HG03095 (cell line): Measurements from ENCODE around the gene SPATA20.
A peak's percentile ranks its signal among the peaks of the same experiment; 100 is the strongest.

Experiments used
- ATAC-seq: cut with Tn5 transposase; IDR thresholded peaks from one replicate; pipeline ENCODE4 v1.9.1; 2021; ENCODE audit warnings: moderate library complexity; ENCODE audit not compliant: unreplicated experiment

The SPATA20 gene

DNA sequence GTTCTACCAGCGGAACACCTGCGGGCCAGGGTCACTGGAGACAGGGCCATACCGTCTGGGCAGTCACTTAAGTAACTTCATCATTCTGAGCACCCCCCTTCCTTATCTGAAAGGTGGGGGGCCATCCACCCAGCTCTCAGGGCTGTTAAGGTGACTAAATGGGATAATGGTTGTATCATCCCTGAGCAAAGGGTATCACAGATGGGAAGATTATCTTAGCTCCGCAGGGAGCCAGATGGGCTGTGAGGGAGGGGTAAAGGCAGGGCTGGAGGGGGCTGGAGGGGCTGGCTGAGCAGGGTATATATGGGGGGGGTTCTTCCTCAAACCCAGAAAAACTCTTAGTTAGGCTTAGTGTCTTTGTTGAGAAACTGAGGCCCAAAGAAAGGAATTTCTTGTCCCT, 10.7 kb downstream of the SPATA20 start:
- no peak for ATAC-seq

DNA sequence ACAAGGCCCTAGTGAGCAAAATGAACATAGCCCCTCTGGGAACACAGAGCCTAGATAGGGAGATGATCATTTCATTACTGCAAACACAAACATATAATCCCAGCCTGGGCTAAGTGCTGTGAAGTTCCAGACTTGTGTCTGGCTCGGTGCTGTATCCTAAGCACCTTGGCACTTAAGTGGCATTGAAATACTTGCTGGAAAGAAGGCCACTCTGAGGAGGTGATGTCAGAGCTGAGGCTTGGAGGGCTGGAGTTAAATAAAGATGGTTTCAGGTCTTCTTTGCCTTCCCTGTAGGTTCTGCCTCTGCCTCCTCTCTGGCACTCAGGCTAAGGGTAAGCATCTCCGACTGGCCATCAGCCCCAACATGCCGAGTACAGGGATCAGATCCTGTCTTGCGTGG, 11.1 kb downstream of the SPATA20 start:
- ATAC-seq = no peak

DNA sequence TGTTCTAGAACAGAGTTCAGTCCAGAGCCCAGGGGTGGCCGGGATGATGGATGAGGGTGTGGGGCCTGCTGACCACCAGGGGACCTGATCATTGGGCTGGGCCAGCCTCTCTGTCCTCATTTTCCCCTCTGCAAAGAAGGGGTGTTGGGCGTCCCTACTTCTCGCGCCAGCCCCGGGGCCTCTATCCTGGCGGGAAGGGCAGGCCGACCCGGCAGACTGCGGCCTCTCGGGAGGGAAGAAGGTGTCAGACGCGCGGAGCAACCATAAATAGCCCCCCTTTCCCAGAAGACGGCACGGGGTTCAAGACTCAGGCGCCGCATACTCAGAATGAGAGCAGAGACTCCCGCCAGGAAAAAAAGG, 11.6 kb downstream of the SPATA20 start:
- no peak for ATAC-seq

DNA sequence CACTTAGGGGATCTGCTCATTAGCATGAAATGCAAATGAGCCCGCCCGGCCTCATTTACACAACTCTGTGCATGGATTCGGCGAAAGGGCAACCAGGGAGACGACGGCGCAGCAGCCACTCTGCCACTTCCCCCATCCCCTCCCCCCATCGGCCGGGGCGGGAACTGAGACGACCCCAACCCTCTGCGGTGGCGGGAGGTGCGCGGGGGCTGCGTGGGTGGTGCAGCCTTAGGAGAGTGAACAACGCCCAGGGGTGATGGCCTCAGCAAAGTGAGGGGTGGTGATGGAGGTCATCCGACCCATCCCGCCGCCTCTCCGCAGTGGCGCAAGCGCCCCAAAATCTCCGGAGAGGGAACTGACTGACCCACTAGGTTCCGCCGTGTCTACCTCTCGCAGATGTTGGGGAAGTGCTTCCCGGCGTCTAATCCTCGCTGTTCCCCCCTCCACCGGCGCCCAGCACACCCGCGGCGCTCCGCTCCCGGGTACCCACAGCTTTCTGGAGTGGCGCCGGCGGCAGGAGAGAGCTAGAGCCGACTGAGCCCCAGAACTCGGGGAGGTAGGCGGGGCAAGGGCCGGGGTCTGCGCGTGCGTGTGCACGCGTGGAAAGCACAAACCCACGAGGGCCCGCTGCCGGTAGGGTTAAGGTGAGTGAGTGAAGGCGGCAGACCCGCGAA, 12.1 kb downstream of the SPATA20 start:
- no peak for ATAC-seq

DNA sequence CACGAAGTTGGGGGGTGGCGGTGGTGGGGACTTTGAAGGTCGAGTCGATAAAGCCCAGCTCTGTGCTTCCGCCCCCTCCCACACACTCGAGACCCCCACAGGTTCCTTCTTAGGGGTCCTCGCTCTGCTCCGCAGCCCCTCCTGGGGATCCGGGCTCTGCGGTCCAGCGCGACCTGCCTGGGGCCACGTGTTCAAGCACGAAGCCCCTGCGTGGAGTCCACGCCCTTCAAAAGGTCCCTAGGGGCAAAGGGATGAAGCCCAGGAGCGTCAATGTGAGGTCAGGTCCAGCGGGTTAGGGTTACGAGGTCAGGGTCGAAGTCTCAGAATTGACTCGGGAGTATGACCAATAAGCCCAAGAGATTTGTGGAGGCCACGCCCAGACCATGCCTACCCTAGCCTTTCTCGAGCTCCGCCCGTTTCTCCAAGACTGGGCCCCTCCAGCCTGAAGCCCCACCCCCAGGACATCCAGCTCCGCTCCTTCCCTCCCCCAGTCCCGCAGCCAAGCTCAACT, 12.8 kb downstream of the SPATA20 start:
- ATAC-seq = no peak

DNA sequence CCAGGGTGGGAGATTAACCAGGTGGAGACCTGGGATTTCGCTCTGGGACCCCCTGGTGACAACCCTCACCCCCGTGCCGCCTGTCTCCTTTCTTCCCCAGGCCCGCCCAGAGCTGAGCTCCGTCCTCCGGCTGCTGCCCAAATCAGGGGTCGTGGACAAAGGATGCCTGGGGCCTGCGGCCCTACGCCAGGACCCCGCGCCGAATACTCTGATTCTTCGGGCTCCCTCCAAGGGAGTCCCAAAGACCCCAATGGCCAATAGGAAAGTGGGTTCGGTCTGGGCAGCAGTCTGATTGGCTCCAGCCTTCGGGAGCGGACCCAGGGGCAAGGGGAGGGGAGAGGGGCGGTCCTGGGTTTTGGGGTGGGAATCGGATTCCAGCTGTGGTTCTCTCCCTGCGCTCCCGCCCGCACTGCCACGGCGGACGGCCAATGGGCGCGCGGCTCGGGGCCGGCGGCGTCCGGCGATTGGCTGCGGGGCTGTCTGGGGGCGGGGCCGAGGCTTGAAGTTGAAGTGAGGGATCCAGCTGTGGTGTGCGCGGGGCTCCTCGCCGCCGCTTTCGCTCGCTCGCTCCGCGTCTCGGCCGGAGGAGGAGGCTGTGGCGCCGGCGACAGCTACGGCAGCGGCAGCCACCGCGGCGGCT, 13.3 kb downstream of the SPATA20 start, which contains the start of gene CACNA1G:
Gene CACNA1G (plus strand): TSS at position 531 of the 640 bp plus-strand sequence. CDS start 745 bp downstream, outside the sequence.
- peak; percentile 84 for ATAC-seq

DNA sequence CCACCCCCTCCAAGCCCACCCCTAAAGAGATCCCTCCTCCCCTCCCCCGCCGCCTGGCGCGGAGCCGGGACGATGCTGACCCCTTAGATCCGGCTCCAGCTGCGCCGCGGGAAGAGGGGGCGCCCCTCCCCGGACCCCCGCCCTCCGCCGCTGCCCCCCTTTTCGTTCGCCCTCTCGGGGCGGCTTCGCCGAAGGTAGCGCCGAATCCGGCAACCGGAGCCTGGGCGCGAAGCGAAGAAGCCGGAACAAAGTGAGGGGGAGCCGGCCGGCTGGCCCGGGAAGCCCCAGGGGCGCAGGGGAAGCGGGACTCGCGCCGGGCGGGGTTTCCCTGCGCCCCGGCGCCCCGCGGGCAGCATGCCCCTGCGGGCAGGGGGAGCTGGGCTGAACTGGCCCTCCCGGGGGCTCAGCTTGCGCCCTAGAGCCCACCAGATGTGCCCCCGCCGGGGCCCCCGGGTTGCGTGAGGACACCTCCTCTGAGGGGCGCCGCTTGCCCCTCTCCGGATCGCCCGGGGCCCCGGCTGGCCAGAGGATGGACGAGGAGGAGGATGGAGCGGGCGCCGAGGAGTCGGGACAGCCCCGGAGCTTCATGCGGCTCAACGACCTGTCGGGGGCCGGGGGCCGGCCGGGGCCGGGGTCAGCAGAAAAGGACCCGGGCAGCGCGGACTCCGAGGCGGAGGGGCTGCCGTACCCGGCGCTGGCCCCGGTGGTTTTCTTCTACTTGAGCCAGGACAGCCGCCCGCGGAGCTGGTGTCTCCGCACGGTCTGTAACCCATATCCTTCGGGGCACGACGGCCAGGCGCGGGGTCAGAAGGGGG, 14.2 kb downstream of the SPATA20 start:
- no peak for ATAC-seq

DNA sequence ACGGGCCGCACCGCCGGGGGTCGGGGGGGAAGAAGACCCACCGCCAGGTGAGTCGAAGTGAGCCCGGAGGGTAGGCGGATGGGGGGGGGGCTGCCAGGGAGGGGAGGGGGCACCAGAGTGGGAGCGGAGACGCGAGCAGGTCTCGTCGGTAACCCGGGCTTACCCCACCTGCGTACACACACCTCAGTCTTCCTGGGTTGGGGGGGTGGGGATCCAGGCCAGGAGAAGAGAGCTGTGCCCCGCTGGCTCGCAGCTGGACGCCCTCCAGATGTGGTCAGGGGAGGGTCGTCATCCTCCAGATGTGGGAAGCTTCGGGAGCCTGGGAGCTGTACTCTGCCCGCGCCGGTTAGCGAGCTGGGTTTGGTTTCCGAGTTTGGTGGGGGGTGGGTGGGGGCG, 14.8 kb downstream of the SPATA20 start:
- no peak for ATAC-seq

DNA sequence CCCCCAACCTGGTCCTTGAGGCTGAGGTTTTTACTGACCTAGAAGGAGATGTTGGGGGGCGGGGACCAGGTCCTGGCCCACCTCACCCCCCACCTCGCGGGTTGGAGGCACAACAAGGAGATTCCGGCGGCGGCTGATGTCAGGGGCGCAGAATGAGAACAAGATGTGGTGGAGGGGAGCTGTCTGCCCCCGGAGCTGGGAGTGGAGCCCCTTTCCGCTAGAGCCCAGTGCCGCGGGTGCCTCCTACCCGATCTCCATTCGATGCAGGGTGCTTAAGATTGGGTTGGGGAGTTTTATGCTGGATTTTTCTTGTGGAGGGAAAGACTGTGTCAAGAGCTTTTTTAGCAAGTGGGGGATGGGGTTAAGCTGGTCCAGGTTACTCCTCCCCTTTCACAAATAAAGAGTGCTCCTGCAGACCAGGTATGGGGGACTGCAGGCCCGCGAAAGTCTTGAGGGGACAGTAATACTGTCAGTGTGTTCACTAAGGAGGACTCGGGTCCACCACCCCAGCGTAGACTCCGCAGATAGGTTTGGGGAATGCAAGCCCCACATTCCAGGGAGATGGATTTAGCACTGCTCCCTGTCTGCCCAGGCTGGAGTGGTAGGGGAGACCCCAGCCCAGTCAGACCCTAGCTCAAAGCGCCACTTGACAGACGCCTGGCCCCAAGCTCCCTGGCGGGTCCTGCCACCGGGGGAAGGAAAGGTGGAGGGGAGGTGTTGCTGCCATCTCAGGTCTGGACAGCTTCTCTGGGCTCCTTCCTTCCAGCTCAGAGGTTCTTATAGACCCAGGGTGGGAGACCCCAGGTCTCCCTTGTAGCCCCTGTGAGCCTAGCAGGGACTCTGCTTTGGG, 15.5 kb downstream of the SPATA20 start:
- no peak for ATAC-seq

DNA sequence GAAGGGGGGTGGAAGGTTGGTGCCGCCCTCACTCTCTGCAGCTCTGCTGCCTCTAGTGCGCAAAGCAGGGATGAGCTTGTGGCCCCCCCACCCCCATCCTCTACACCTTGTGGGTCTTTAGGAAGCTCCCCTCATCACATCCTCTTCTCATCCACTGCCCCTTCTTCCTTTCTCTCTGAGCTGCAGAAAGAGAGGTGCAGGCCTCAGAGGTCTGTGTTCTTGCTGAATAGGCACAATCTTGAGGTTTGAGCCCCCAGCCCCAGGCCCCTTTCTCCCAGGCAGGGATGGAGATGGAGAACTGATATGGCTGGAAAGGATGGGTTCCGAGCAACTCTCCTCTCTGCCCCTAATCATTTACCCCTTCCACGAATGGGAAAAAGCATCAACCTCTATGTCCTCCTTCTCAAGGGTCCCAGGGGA, 16.1 kb downstream of the SPATA20 start:
- no peak for ATAC-seq

DNA sequence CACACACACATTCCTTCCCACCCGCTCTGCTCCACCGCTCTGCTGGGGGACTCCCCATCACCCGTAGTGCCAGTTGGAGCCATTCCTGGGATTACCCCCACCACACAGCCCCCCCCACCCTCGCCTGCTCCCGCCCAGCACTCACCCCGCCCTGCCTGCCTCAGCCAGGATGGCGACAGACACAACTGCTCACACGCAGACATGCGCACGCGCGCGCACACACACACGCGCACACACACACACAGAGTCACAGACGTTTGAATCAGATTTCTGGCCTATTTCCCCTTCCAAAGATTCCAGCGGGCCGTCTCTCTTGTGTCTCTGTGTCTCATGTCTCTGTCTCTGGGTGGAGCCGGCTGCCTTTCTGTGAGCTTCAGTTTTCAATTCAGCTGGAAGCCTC, 17.9 kb downstream of the SPATA20 start:
- ATAC-seq = no peak

DNA sequence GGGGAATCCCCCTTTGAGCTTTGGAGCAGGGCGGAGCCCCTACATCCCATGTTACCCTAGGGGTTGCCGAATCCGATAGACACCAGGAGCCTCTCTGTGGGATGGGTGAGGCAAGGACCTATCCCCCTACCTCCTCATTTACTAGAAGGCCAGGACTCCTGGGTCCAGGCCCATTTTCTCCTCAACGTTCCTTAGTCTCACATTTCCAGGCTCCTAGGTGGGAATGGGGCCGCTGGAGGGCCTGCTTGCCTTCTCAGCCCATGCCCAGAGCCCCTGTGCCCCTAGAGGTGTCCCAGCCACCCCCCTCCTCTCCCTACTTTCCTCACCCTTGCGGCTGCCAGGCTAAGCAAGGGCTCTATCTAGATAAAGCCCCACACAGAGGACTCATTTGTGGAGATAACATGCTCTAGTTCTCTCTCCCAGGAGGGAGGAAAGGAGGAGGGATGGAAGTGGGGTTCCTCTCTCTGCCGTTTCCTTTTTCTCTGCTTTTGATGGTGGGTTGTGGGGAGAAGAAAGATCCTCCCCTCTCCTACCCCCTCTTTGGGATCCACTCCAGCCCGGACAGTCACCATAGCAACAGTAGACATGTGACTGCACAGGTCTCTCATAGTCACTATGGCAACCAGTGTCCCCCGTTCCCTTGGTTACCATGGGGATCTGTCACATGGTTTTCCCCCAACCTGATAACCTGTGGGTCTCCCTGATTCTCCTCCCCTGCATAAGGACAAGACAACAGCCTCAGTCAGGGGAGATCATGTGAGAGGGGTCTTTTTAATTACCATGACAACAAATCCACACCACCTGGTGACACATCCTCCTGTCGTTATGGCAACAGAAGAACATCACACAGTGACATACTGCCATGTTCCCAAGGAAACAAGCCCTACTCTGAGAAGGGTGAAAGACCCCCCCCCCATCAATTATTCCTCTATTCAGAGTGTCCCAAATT, 18.7 kb downstream of the SPATA20 start:
- no peak for ATAC-seq

DNA sequence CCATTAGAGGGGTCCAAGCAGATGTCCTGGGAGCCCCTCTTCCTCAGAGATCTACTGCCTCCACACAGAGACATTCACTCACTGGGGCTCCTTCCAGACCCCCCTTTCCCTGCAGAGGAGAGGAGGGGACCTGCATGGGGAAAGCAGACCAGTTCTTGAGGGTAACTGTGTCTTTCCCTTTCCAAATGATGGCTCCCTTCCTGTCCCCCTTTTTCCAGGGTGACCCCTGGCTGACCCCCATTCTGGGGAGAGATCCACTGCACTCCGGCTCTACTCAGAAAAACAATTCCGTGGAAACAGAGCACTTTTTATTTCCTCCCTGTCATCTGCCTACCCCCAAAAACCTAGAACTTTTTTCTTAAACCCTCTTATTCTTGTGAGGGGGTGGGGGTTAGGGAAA, 19.9 kb downstream of the SPATA20 start:
- no peak for ATAC-seq

DNA sequence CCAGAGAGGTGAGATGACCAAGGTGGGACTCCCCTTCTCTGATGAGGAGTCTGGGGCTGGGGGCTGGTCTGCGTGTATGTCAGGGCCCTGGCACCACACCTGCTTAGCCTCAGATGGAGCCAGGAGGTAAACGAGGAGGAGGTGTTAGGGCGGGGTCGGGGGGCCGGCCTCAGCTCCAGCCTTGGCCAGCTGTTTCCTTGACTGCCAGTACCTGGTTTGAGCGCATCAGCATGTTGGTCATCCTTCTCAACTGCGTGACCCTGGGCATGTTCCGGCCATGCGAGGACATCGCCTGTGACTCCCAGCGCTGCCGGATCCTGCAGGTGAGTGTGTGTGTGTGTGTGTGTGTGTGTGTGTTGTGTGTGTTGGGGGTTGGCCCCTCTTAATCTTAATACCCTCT, 21.7 kb downstream of the SPATA20 start:
- ATAC-seq = no peak

DNA sequence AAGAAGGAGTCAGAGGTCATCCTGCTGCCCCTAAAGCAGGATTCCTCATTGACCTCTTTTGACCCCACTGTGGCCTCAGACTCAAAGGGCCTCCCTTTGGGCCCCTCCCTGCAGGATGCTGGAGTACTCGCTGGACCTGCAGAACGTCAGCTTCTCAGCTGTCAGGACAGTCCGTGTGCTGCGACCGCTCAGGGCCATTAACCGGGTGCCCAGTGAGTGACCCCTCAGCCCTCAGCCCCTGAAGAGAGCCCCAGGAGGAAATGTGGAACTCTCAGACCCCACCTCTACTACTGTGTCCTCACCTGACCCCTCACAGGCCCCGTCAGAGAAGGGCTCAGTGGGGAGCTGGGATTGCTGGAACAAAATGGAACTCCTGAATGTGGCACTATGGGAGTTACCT, 22.6 kb downstream of the SPATA20 start:
- no peak for ATAC-seq

DNA sequence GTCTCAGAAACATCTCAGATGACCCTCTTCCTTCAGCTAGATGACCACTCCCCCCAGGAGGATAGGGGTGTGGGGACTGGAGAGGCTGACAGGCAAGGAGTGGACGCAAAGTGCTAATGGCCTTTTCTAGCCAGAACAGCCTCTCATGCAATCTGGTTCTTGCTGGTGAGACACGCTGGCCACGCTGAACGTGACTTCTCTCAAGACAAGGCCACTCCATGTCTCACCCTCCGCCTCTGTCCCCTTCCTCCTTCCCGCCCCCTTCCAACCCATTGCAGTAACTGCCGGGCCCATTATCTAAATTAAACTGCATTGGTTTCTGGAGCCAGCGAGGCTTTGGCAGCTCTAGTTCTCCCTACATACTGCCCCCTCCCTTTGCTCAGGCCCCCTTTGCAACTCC, 23.1 kb downstream of the SPATA20 start:
- ATAC-seq = no peak

DNA sequence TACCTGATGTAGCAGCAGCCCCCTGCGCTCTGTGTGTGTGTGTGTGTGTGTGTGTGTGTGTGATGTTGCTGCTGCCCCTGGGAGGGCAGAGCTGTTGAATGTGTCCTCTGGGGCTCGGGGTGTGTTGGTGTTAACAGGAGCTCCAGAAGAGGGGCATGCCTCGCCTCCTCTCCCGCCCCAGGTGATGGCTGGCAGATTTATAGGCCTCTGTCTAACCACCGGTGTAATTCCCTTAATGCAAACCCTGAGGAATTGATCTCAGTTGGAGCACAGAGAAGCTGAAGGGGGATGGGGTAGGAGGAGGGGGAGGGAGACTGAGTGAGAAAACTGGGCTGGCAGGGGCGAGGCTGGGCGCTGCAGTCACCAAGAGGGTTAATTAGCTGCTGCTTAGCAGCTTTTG, 23.6 kb downstream of the SPATA20 start:
- ATAC-seq = no peak

DNA sequence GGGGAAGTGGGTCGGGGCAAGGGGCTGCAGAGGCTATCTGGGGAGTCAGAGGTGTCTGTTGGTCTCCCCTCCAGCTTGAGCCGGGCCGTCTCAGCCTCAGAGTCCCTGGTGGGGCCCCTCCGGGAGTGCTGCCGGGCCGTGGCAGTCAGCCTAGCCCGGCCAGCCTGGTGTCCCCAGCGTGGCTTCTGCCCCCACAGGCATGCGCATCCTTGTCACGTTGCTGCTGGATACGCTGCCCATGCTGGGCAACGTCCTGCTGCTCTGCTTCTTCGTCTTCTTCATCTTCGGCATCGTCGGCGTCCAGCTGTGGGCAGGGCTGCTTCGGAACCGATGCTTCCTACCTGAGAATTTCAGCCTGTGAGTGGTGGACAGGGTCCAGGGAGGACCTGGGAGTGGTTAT, 24.7 kb downstream of the SPATA20 start:
- ATAC-seq = no peak

DNA sequence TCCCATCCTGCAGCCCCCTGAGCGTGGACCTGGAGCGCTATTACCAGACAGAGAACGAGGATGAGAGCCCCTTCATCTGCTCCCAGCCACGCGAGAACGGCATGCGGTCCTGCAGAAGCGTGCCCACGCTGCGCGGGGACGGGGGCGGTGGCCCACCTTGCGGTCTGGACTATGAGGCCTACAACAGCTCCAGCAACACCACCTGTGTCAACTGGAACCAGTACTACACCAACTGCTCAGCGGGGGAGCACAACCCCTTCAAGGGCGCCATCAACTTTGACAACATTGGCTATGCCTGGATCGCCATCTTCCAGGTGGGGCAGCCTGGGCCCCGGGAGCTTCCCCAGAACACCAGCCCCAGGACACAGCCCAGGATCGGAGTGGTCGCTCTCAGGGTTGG, 25.6 kb downstream of the SPATA20 start:
- ATAC-seq = no peak
